ENCODE results near the gene FGFBP1. TPM values are rescaled to one million over a fixed set of nuclear protein-coding genes. Genes with fewer than 3 reads are reported as not detected.
A peak's percentile ranks its signal among the peaks of the same experiment; 100 is the strongest.

FGFBP1 gene
- total RNA-seq, 1 experiment from 2014 or later: 0.88 TPM

DNA sequence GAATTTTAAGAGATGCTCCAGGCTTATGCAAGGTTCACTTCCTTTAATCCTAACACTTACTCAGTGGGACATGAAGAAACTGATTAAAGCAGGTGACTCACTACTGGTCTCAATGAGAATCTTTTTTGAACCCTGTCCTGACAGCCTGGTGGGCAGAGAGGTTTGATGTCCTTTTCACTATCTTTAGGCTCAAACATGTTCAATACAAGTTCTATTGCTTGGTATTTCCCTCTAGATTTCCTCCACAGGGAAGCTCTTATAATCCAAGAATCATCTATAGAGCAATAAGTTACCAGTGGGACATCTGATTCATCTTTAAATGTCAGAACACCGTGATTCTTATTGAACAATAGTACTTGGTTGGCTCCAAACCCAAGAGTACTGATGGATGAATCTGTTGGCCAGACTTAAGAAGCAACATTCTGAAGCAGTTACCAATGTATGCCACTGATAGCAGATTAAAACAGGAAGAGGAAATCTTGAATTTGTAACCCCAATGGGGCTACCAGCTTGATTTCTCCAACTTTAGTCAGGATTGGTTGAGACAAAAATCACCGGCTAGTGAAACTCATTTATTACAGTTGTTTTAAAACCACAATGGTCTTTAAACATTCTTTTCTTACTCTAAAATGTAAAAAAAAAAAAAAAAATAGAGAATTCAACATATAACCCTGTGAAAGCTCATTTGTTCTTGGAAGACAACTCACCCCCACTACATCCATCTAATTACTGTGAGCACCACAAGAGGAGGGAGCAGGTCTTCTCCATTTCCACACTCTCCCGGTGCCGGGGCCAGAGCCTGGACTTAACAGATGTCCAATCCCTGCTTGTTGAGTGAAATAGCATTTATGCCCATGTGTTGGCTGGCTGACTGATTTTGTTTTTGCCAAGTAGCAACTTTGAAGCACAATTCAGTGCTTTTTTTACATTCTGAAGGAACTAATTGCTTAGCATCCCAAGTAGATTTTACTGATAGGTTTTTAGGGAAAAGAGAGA lies 43.3 kb downstream of the FGFBP1 start:
- no TSS peak for BruUV-seq (replicated peaks)
- Mint-ChIP-seq H3K27ac (ENCODE audit: unreplicated experiment) (no peak overlapping the region), H3K36me3 (ENCODE audit: insufficient read depth, unreplicated experiment) (no peaks in the 10 kb centered on the region), H3K4me3 (ENCODE audit: unreplicated experiment) (no peak overlapping the region), H3K9me3 (ENCODE audit: unreplicated experiment) (no peaks in the 10 kb centered on the region), H3K27me3 (ENCODE audit: insufficient read depth, unreplicated experiment) (peaks cover 3% of the 10 kb centered on the region), H3K4me1 (ENCODE audit: low read depth, unreplicated experiment) (peaks cover 9% of the 10 kb centered on the region)
- Histone ChIP-seq H3K4me1 (peaks cover 4% of the 10 kb centered on the region; the same call in 1 of the 2 replicates), H3K27me3 (replicated peaks; ENCODE audit: control insufficient read depth, insufficient read depth, low read length) (no peaks in the 10 kb centered on the region), H3K9me3 (no peaks in the 10 kb centered on the region), H3K36me3 (ENCODE audit: control insufficient read depth, insufficient read depth, low read length) (no peaks in the 10 kb centered on the region), H3K4me3 (ENCODE audit: low read depth, low read length) (no peak overlapping the region)
- no peak for DNase-seq
- TF ChIP-seq, protein P1, sequence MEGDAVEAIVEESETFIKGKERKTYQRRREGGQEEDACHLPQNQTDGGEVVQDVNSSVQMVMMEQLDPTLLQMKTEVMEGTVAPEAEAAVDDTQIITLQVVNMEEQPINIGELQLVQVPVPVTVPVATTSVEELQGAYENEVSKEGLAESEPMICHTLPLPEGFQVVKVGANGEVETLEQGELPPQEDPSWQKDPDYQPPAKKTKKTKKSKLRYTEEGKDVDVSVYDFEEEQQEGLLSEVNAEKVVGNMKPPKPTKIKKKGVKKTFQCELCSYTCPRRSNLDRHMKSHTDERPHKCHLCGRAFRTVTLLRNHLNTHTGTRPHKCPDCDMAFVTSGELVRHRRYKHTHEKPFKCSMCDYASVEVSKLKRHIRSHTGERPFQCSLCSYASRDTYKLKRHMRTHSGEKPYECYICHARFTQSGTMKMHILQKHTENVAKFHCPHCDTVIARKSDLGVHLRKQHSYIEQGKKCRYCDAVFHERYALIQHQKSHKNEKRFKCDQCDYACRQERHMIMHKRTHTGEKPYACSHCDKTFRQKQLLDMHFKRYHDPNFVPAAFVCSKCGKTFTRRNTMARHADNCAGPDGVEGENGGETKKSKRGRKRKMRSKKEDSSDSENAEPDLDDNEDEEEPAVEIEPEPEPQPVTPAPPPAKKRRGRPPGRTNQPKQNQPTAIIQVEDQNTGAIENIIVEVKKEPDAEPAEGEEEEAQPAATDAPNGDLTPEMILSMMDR (IDR thresholded peaks at IDR 0.05; ENCODE audit: insufficient read depth in 1 of 2, low read depth in 1 of 2, low read length in 1 of 2, severe bottlenecking in 1 of 2, unreplicated experiment in 1 of 2): no peak
- CTCF ChIA-PET: no interaction called here
- intact Hi-C loops (cut with micrococcal nuclease; ENCODE audit: unreplicated experiment): no loop called here
- POLR2A ChIA-PET: no interaction called here

DNA sequence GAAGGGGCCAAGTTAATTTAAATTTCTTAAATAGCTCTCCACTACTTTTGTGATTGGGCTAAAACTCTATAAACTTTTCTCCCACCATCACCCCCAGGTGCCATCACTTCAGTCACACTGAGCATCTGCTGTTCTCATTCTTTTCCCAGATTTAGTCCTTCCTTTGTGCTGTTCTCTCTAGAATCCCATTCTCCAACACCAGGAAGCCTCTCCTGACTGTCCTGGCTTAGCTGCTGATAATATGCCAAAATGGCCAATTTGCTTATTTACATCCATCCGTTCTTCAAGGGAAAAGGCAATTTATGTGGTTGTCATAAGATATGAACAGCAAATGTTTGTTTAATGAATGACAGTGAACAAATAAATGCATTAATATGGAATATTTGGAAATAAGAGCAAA lies 44.1 kb downstream of the FGFBP1 start:
- H3K4me3 Mint-ChIP-seq (ENCODE audit: unreplicated experiment): no peak overlapping the region
- DNase-seq: no peak
- TF ChIP-seq, protein P1 (IDR thresholded peaks at IDR 0.05; ENCODE audit: insufficient read depth in 1 of 2, low read depth in 1 of 2, low read length in 1 of 2, severe bottlenecking in 1 of 2, unreplicated experiment in 1 of 2): no peak
- H3K4me1 ChIP-seq: peaks cover 4% of the 10 kb centered on the region; the same call in 1 of the 2 replicates
- peak overlapping the region; percentile 63 for H3K27ac Mint-ChIP-seq (ENCODE audit: unreplicated experiment)
- no peak overlapping the region for H3K4me3 ChIP-seq (ENCODE audit: low read depth, low read length)
- no peaks in the 10 kb centered on the region for H3K9me3 ChIP-seq
- peaks cover 3% of the 10 kb centered on the region for H3K27me3 Mint-ChIP-seq (ENCODE audit: insufficient read depth, unreplicated experiment)
- no peaks in the 10 kb centered on the region for H3K36me3 ChIP-seq (ENCODE audit: control insufficient read depth, insufficient read depth, low read length)
- intact Hi-C loops (cut with micrococcal nuclease; ENCODE audit: unreplicated experiment): no loop called here
- H3K27me3 ChIP-seq (replicated peaks; ENCODE audit: control insufficient read depth, insufficient read depth, low read length): no peaks in the 10 kb centered on the region
- CTCF ChIA-PET: no interaction called here
- H3K9me3 Mint-ChIP-seq (ENCODE audit: unreplicated experiment): no peaks in the 10 kb centered on the region
- no peaks in the 10 kb centered on the region for H3K36me3 Mint-ChIP-seq (ENCODE audit: insufficient read depth, unreplicated experiment)
- POLR2A ChIA-PET: no interaction called here
- peaks cover 9% of the 10 kb centered on the region for H3K4me1 Mint-ChIP-seq (ENCODE audit: low read depth, unreplicated experiment)
- BruUV-seq (replicated peaks): no TSS peak

DNA sequence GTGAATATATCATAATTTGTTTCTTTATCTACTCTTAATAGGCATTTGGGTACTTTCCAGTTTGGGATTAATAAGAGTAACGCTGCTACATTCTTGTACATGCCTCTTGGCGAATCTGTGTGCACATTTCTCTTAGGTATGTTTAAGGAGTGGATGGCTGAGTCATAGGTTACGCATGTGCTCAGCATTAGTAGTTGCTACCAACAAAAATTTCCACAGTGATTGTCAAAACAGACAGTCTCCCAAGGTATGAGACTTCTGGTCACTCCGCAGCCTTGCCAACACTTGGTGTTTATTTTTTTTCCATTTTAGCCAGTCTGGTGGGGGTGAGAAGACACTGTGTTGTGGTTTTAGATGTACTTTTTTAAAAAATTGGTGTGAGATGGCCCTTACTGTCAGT lies 44.6 kb downstream of the FGFBP1 start:
- Mint-ChIP-seq H3K4me1 (ENCODE audit: low read depth, unreplicated experiment) (peaks cover 9% of the 10 kb centered on the region), H3K9me3 (ENCODE audit: unreplicated experiment) (no peaks in the 10 kb centered on the region), H3K36me3 (ENCODE audit: insufficient read depth, unreplicated experiment) (no peaks in the 10 kb centered on the region), H3K27ac (ENCODE audit: unreplicated experiment) (peak overlapping the region; percentile 63), H3K27me3 (ENCODE audit: insufficient read depth, unreplicated experiment) (peaks cover 3% of the 10 kb centered on the region), H3K4me3 (ENCODE audit: unreplicated experiment) (no peak overlapping the region)
- Histone ChIP-seq H3K4me3 (ENCODE audit: low read depth, low read length) (no peak overlapping the region), H3K27me3 (replicated peaks; ENCODE audit: control insufficient read depth, insufficient read depth, low read length) (no peaks in the 10 kb centered on the region), H3K36me3 (ENCODE audit: control insufficient read depth, insufficient read depth, low read length) (no peaks in the 10 kb centered on the region), H3K9me3 (no peaks in the 10 kb centered on the region), H3K4me1 (peaks cover 4% of the 10 kb centered on the region; the same call in 1 of the 2 replicates)
- intact Hi-C loops (cut with micrococcal nuclease; ENCODE audit: unreplicated experiment): no loop called here
- no TSS peak for BruUV-seq (replicated peaks)
- TF ChIP-seq, protein P1 (IDR thresholded peaks at IDR 0.05; ENCODE audit: insufficient read depth in 1 of 2, low read depth in 1 of 2, low read length in 1 of 2, severe bottlenecking in 1 of 2, unreplicated experiment in 1 of 2): no peak
- ChIA-PET CTCF (no interaction called here), POLR2A (no interaction called here)
- DNase-seq: peak in 1 of 2 experiments; percentile 37
